Gastrocnemius medialis (tissue), 4 donors: ENCODE measurements around the gene KLHL40. TPM values are rescaled to one million over a fixed set of nuclear protein-coding genes. Genes with fewer than 3 reads are reported as not detected.

Experiments
- ATAC-seq, 2 donors: fragments of 150-250 bp; one replicate each; pipeline ENCODE4 v1.9.1; 2016
- DNase-seq, 2 donors: peaks; one replicate each; pipeline ENCODE4 v3.0.0-alpha.2; 2019
- H3K27ac ChIP-seq, 4 donors: fragments of 200-600 bp; sonication (generic); 1 replicate in 1 of 4; 2 replicates in 3 of 4; pipeline ENCODE4 v1.5.1; 2016 to 2018; ENCODE audit warnings: mild to moderate bottlenecking in 2 of 4, moderate library complexity in 1 of 4
- H3K27me3 ChIP-seq, 3 donors: fragments of 200-600 bp; sonication (generic) in 2 of 3; 1 replicate in 1 of 3; 2 replicates in 2 of 3; pipeline versions ENCODE4 v1.5.1 to v1.6.0; 2016 to 2019; ENCODE audit warnings: mild to moderate bottlenecking in 1 of 3, moderate library complexity in 1 of 3
- H3K36me3 ChIP-seq, 2 donors: fragments of 200-600 bp; sonication (generic) in 1 of 2; one replicate each; pipeline ENCODE4 v1.5.1; 2017 to 2018
- H3K4me1 ChIP-seq, 2 donors: fragments of 200-600 bp; sonication (generic) in 1 of 2; one replicate each; pipeline ENCODE4 v1.5.1; 2016 to 2017; ENCODE audit warnings: mild to moderate bottlenecking in 2 of 2
- H3K4me3 ChIP-seq, 4 donors: fragments of 200-600 bp; sonication (generic) in 3 of 4; 1 replicate in 1 of 4; 2 replicates in 3 of 4; pipeline ENCODE4 v1.5.1; 2016 to 2019; ENCODE audit warnings: mild to moderate bottlenecking in 2 of 4
- H3K9me3 ChIP-seq, 3 donors: fragments of 200-600 bp; sonication (generic) in 2 of 3; 1 replicate in 1 of 3; 2 replicates in 2 of 3; pipeline ENCODE4 v1.5.1; 2016 to 2019
- CTCF ChIP-seq, 5 experiments: fragments of 450-650 bp in 3 of 5; fragments of 200-600 bp in 2 of 5; sonication (generic) in 2 of 5; IDR thresholded peaks in 4 of 5; conservative IDR thresholded peaks in 1 of 5; 1 replicate in 4 of 5; 2 replicates in 1 of 5; pipeline ENCODE4 v1.5.1; 2016 to 2019; ENCODE audit warnings: antibody characterized with exemption in 5 of 5, mild to moderate bottlenecking in 3 of 5, moderate library complexity in 3 of 5
- POLR2A ChIP-seq, 2 donors: fragments of 450-650 bp; IDR thresholded peaks; one replicate each; pipeline ENCODE4 v1.6.1; 2017; ENCODE audit warnings: antibody characterized with exemption in 2 of 2, mild to moderate bottlenecking in 2 of 2, moderate library complexity in 2 of 2
- in situ Hi-C, 4 donors: fragments of 200-750 bp; cut with MboI; loops; one replicate each; pipeline versions ENCODE4 v1.15.0 to v1.8.0; 2017; ENCODE audit warnings: low sequenced_read_pairs in 4 of 4
- intact Hi-C: fragments of 100-400 bp; cut with DNase I; formaldehyde crosslinking; loops from one replicate; pipeline ENCODE4 v1.15.1; 2023; ENCODE audit warnings: low total_unique reads
- total RNA-seq, 4 donors: library from RNA; depleted of rRNA; stranded (reverse); fragments of >200 nt; gene quantifications; one replicate each; pipeline versions ENCODE4 v1.1.0 to v1.2.3, GENCODE V29; 2016

KLHL40 gene
- total RNA-seq, 4 donors from 2014 or later, result 197 to 682 (median 397) TPM

GRCh38 chr3:42653303-42653559 lies 32.1 kb upstream of the KLHL40 start:
- no peaks in the 10 kb centered on the region for H3K9me3 ChIP-seq
- no peaks in the 10 kb centered on the region for H3K27me3 ChIP-seq
- H3K27ac ChIP-seq, result peak overlapping the region; percentile 87 to 100 (median 92)
- H3K36me3 ChIP-seq, result peaks cover 0 to 2% of the 10 kb centered on the region in 2 donors
- in situ Hi-C loops, result loop anchor here in 2 of 4 donors (10.0 kb wide), 1 partner anchor 92 kb away; no protein-coding TSS in a partner anchor
- H3K4me1 ChIP-seq, result peaks cover 40 to 46% of the 10 kb centered on the region in 2 donors
- TF ChIP-seq POLR2A (IDR thresholded peaks at IDR 0.05) (no peak), CTCF (IDR thresholded peaks at IDR 0.05 in 4 of 5, conservative IDR thresholded peaks at IDR 0.05 in 1 of 5) (no peak)
- no peak for DNase-seq
- intact Hi-C loops, result no loop called here
- peak overlapping the region; percentile 67 to 73 (median 70) for H3K4me3 ChIP-seq
- no peak for ATAC-seq

- intact Hi-C loops (loop anchor here (1.0 to 2.0 kb wide), 5 partner anchors 32 to 91 kb away; partner anchors contain the start of genes KLHL40 and NKTR), in situ Hi-C loops (loop anchor here in 2 of 4 donors (10.0 kb wide), 1 partner anchor 91 kb away; no protein-coding TSS in a partner anchor)
- Histone ChIP-seq H3K36me3 (peaks cover 0 to 7% of the 10 kb centered on the region in 2 donors), H3K27me3 (no peaks in the 10 kb centered on the region), H3K27ac (peak within 1 kb of the TSS; percentile 87 to 100 (median 98)), H3K4me1 (peaks cover 44 to 46% of the 10 kb centered on the region in 2 donors), H3K9me3 (no peaks in the 10 kb centered on the region), H3K4me3 (peak within 1 kb of the TSS; percentile 68 to 99 (median 73))
- TF ChIP-seq CTCF (IDR thresholded peaks at IDR 0.05 in 4 of 5, conservative IDR thresholded peaks at IDR 0.05 in 1 of 5) (no peak), POLR2A (IDR thresholded peaks at IDR 0.05) (no peak)
- DNase-seq (peak in 1 of 2 donors; percentile 63), ATAC-seq (peak; percentile 17 to 25)
Measured at GRCh38 chr3:42653560-42654330, 31.6 kb upstream of the KLHL40 start, which contains the start of gene ZBTB47. ZBTB47 (plus strand) TSS chr3:42653697; CDS start chr3:42658356, 4,659 bp downstream.

GRCh38 chr3:42654331-42655201 lies 30.8 kb upstream of the KLHL40 start:
- intact Hi-C loops (loop anchor here (1.0 to 2.0 kb wide), 5 partner anchors 31 to 90 kb away; partner anchors contain the start of genes KLHL40 and NKTR), in situ Hi-C loops (loop anchor here in 2 of 4 donors (10.0 kb wide), 1 partner anchor 90 kb away; no protein-coding TSS in a partner anchor)
- ATAC-seq (peak; percentile 65 to 70), DNase-seq (peak in 1 of 2 donors; percentile 81)
- Histone ChIP-seq H3K4me1 (peaks cover 48 to 52% of the 10 kb centered on the region in 2 donors), H3K36me3 (peaks cover 0 to 8% of the 10 kb centered on the region in 2 donors), H3K27ac (peak overlapping the region; percentile 87 to 100 (median 98)), H3K9me3 (no peaks in the 10 kb centered on the region), H3K4me3 (peak overlapping the region; percentile 68 to 99 (median 73)), H3K27me3 (no peaks in the 10 kb centered on the region)
- peak in 3 of 5 experiments; percentile 6 to 14 (median 13) for TF ChIP-seq CTCF (IDR thresholded peaks at IDR 0.05 in 4 of 5, conservative IDR thresholded peaks at IDR 0.05 in 1 of 5)
- peak; percentile 80 to 86 for TF ChIP-seq POLR2A (IDR thresholded peaks at IDR 0.05)

GRCh38 chr3:42655331-42655888 lies 29.9 kb upstream of the KLHL40 start:
- H3K36me3 ChIP-seq, result peaks cover 0 to 8% of the 10 kb centered on the region in 2 donors
- no peaks in the 10 kb centered on the region for H3K9me3 ChIP-seq
- ATAC-seq (peak in 1 of 2 donors; percentile 4), DNase-seq (peak in 1 of 2 donors; percentile 59)
- in situ Hi-C loops, result loop anchor here in 2 of 4 donors (10.0 kb wide), 1 partner anchor 89 kb away; no protein-coding TSS in a partner anchor
- no peaks in the 10 kb centered on the region for H3K27me3 ChIP-seq
- peaks cover 49 to 57% of the 10 kb centered on the region in 2 donors for H3K4me1 ChIP-seq
- peak overlapping the region; percentile 68 to 99 (median 73) for H3K4me3 ChIP-seq
- intact Hi-C loops, result loop anchor here (2.0 kb wide), 4 partner anchors 45 to 89 kb away; partner anchors contain the start of gene NKTR
- H3K27ac ChIP-seq, result peak overlapping the region; percentile 87 to 100 (median 98)
- TF ChIP-seq POLR2A (IDR thresholded peaks at IDR 0.05) (no peak), CTCF (IDR thresholded peaks at IDR 0.05 in 4 of 5, conservative IDR thresholded peaks at IDR 0.05 in 1 of 5) (no peak)
